ENCODE results near the gene CWF19L2.

GRCh38 chr11:107501713-107502112 is 44.1 kb upstream of the CWF19L2 start:
- TF ChIP-seq CTCF (conservative IDR thresholded peaks at IDR 0.05; ENCODE audit: low read length) (no peak), EZH2phosphoT487 (IDR thresholded peaks at IDR 0.05; ENCODE audit: borderline replicate concordance) (no peak)
